Thymus (tissue), 11 donors: ENCODE data around the gene EPO. TPM values are rescaled to one million over a fixed set of nuclear protein-coding genes. Genes with fewer than 3 reads are reported as not detected.
"Not testable (repeated sequence)": the region's sequence is repeated elsewhere in the genome, so short reads cannot be mapped to it uniquely, and the experiment has no call there.

Experiments
- DNase-seq, 9 donors: peaks; one replicate each; pipeline ENCODE4 v3.0.0-alpha.2; 2013; ENCODE audit warnings: low spot score in 9 of 9, low read depth in 6 of 9, missing footprints in 1 of 9
- H3K27ac ChIP-seq, 2 donors: one replicate each; pipeline ENCODE4 v1.5.1; 2013; ENCODE audit warnings: control low read depth in 1 of 2, low read depth in 1 of 2, low read length in 1 of 2, mild to moderate bottlenecking in 1 of 2, moderate library complexity in 1 of 2
- H3K27me3 ChIP-seq, 2 donors: one replicate each; pipeline ENCODE4 v1.5.1; 2013; ENCODE audit warnings: low read length in 1 of 2; ENCODE audit not compliant: control insufficient read depth in 2 of 2, insufficient read depth in 1 of 2
- H3K36me3 ChIP-seq, 2 donors: one replicate each; pipeline ENCODE4 v1.5.1; 2013; ENCODE audit warnings: low read length in 1 of 2, mild to moderate bottlenecking in 1 of 2, moderate library complexity in 1 of 2; ENCODE audit not compliant: control insufficient read depth in 2 of 2, insufficient read depth in 2 of 2
- H3K4me1 ChIP-seq, 2 donors: one replicate each; pipeline ENCODE4 v1.5.1; 2013; ENCODE audit warnings: low read length in 2 of 2; ENCODE audit not compliant: control insufficient read depth in 2 of 2, insufficient read depth in 2 of 2
- H3K4me3 ChIP-seq, 2 donors: one replicate each; pipeline ENCODE4 v1.5.1; 2013; ENCODE audit warnings: low read length in 2 of 2, control low read depth in 1 of 2, mild to moderate bottlenecking in 1 of 2
- H3K9me3 ChIP-seq, 2 donors: one replicate each; pipeline ENCODE4 v1.5.1; 2013; ENCODE audit warnings: low read length in 1 of 2, mild to moderate bottlenecking in 1 of 2; ENCODE audit not compliant: control insufficient read depth in 2 of 2, insufficient read depth in 1 of 2
- WGBS: extraction: QIAGEN DNeasy Blood & Tissue Kit; methylation state at CpG from one replicate; pipeline ENCODE4 v1.1.7; 2013; 5-methylcytosine and 5-hydroxymethylcytosine counted together
- polyA plus RNA-seq: library from polyadenylated mRNA; stranded (reverse); fragments of 200-250 nt; gene quantifications from one replicate; pipeline ENCODE4 v1.2.3, GENCODE V29; 2013
- total RNA-seq: library from RNA; stranded (reverse); fragments of 120-200 nt; gene quantifications from one replicate; pipeline ENCODE4 v1.2.4, GENCODE V29; 2013
- donor health status: healthy.

EPO gene
- total and polyA plus RNA-seq, 2 donors = 0.09 to 1.0 TPM

DNA sequence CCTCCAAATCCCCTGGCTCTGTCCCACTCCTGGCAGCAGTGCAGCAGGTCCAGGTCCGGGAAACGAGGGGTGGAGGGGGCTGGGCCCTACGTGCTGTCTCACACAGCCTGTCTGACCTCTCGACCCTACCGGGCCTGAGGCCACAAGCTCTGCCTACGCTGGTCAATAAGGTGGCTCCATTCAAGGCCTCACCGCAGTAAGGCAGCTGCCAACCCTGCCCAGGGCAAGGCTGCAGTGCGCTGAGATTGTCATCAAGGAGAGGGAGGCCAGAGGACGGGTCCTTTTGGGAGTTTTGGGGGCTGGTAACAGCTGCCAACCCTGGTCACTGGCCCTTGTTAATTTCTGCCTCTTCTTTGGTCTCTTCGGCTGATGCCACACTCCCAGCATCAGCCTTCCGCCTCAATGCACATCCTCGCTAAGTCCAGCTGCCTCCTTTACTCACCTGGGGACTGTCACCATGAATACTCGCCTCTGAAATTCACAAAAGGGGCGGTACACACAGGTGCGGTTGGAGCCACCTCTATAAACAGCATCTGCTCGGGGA lies 3.5 kb downstream of the EPO start:
- 92% methylated on average over 16 of the region's 16 CpGs for WGBS

DNA sequence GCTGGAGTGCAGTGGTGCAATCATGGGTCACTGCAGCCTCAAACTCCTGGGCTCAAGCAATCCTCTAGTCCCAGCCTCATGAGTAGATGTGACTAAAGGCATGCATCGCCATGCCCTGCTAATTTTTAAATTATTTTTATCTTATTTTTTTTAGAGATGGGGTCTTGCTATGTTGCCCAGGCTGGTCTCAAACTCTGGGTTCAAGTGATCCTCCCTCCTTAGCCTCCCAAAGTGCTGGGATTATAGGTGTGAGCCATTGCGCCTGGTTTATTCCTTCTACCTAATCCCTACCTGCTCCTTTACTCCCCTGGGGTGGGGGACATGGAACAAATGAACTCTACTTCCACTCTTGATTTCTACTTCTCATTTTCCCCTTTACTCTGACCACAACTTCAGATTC lies 4.1 kb downstream of the EPO start:
- H3K27ac ChIP-seq, H3K36me3 ChIP-seq, H3K9me3 ChIP-seq, H3K4me3 ChIP-seq, H3K4me1 ChIP-seq, DNase-seq: not testable (repeated sequence)
- WGBS = 93% methylated on average over 2 of the region's 2 CpGs
- peaks cover 27 to 61% of the 10 kb centered on the region in 2 donors for H3K27me3 ChIP-seq

More for the DNA sequence above, 3.5 kb downstream of the EPO start:
- DNase-seq = no peak
- H3K27ac ChIP-seq = no peak overlapping the region
- H3K9me3 ChIP-seq = peaks cover 1 to 4% of the 10 kb centered on the region in 2 donors
- H3K36me3 ChIP-seq = no peaks in the 10 kb centered on the region
- H3K27me3 ChIP-seq = peaks cover 32 to 67% of the 10 kb centered on the region in 2 donors
- no peaks in the 10 kb centered on the region for H3K4me1 ChIP-seq
- H3K4me3 ChIP-seq = no peak overlapping the region

DNA sequence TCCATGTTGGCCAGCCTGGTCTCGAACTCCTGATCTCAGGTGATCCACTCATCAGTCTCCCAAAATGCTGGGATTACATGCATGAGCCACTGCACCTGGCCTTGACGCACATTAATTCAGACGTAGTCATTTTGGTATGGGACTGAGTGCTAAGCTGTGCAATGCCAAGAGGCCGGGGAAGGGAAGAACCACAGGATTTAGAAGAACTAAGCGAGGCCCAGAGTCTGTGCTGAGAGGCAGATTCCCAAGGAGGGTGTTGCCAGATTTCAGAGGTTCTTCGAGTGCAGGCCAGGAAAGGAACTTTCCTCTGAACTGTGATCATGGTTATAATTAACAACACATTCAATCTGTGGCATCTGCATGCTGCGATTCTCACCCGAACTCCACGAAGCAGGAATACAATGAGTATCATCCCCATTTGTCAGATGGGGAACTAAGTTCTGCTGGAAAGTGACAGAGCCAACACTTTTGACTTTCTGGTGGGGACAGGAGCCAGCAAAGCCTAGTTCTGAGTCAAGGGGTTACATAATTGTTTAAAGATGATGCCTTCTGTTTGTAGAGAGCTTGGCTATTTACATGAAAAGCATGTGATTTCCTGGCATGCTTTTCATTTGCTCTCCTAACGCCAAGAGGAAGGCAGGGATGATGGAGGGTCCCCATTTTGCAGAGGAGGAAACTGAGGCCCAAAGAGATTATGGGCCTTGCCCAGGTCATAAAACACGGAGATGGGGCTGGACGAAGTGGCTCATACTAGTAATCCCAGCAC lies 6.9 kb downstream of the EPO start:
- no peak overlapping the region for H3K27ac ChIP-seq

DNA sequence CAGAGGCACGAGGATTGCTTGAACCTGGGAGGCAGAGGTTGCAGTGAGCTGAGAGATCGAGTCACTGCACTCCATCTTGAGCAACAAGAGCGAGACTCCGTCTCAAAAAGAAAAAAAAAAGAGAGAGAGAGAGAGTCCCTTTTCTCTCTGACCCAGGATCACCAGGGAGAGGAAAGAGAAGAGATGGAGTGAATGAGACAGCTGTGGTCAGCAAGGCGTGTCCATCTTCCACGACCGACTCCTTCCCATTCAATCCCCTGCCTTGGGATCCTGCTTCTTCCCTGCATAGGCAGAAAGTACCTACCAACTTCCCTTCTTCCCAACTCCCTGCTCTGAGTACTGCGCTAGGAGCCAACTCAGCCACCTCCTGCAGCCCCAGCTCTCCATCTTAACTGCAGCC lies 7.9 kb downstream of the EPO start:
- Histone ChIP-seq H3K4me1 (no peaks in the 10 kb centered on the region), H3K36me3 (no peaks in the 10 kb centered on the region), H3K4me3 (no peak overlapping the region), H3K9me3 (no peaks in the 10 kb centered on the region), H3K27ac (no peak overlapping the region), H3K27me3 (peaks cover 5 to 34% of the 10 kb centered on the region in 2 donors)
- 86% methylated on average over 8 of the region's 8 CpGs for WGBS
- no peak for DNase-seq

More for the DNA sequence above, 6.9 kb downstream of the EPO start:
- Histone ChIP-seq H3K27me3 (peaks cover 5 to 44% of the 10 kb centered on the region in 2 donors), H3K36me3 (no peaks in the 10 kb centered on the region), H3K9me3 (no peaks in the 10 kb centered on the region), H3K4me3 (no peak overlapping the region), H3K4me1 (no peaks in the 10 kb centered on the region)
- DNase-seq = no peak
- WGBS = 82% methylated on average over 12 of the region's 12 CpGs

DNA sequence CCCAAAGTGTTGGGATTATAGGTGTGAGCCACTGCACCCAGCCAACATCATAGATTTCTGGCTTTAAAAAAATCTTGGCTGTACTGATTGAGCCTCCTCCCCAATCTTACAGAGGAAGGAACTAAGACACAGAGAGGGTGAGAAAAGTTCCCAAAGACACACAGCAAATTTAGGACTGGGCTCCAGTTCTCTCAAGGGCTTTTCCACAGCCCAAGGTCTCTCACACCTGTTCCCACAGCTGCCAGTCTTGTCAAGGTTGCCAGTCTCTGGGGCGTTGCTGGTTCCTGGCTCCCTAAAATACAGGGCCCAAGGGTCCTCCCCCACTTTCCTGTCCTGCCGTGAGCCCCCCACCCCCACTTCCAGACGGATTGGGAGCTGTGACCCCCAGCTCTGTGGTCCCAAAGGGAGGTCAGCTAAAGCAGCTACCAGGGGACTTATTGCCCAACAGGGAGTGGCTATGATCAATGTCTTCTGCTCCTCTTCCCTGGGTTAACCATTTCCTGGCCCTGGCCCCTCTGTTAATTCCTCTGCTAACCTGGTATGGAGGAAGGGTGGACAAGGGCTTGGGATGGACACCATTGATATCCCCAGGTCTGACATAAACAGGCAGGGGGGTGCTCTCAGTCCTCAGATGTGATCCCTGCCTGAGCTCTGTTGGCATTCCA lies 10.0 kb downstream of the EPO start:
- no peak for DNase-seq
- H3K9me3 ChIP-seq = no peaks in the 10 kb centered on the region
- 42% methylated on average over 3 of the region's 3 CpGs for WGBS
- H3K4me3 ChIP-seq = no peak overlapping the region
- peaks cover 0 to 20% of the 10 kb centered on the region in 2 donors for H3K27me3 ChIP-seq
- H3K4me1 ChIP-seq = no peaks in the 10 kb centered on the region
- no peak overlapping the region for H3K27ac ChIP-seq
- H3K36me3 ChIP-seq = no peaks in the 10 kb centered on the region

DNA sequence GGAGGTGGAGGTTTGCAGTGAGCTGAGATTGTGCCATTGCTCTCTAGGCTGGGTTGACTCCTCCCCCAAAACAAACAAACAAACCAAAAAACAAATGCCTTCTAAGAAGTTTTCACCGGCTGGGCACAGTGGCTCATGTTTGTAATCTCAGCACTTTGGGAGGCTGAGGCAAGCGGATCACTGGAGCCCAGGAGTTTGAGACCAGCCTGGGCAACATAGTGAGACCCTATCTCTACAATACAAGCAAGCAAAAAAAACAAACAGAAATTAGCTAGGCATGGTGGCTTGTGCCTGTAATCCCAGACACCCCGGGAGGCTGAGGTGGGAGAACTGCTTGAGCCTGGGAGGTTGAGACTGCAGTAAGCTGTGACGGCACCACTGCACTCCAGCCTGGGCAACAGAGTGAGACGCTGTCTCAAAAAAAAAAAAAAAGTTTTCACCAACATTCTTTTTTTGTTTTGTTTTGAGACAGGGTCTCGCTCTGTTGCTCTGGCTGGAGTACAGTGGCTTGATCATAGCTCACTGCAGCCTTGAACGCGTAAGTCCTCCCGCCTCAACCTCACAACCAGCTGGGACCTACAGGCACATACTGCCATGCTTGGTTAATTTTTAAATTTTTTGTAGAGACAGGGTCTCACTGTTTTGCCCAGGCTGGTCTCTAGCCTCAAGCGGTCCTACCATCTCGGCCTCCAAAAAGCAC lies 11.8 kb downstream of the EPO start:
- no peak for DNase-seq
- Histone ChIP-seq H3K4me1 (no peaks in the 10 kb centered on the region), H3K27me3 (peaks cover 0 to 20% of the 10 kb centered on the region in 2 donors), H3K36me3 (no peaks in the 10 kb centered on the region), H3K9me3 (no peaks in the 10 kb centered on the region), H3K4me3 (no peak overlapping the region), H3K27ac (no peak overlapping the region)
- 91% methylated on average over 11 of the region's 11 CpGs for WGBS

DNA sequence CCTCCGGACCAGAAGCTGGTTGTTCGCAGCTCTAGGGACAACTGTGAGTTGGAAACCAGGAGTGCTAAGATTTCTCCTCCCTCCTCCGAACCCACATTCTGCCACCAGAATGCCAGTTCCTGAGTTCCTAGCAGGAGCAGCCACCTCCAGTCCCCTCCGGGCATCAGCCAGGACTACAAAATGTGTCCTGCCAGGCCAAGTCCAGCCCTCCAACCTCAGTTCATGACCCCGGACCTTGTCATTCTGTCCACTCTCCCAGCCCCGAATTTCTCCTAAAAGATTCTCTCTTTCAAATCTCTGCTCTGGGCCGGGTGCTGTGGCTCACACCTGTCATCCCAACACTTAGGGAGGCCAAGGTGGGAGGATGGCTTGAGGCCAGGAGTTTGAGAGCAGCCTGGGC lies 15.5 kb downstream of the EPO start:
- Histone ChIP-seq H3K9me3 (no peaks in the 10 kb centered on the region), H3K36me3 (no peaks in the 10 kb centered on the region), H3K4me3 (no peak overlapping the region), H3K27me3 (peaks cover 0 to 12% of the 10 kb centered on the region in 2 donors), H3K27ac (no peak overlapping the region), H3K4me1 (no peaks in the 10 kb centered on the region)
- WGBS = 96% methylated on average over 7 of the region's 7 CpGs
- DNase-seq = no peak

DNA sequence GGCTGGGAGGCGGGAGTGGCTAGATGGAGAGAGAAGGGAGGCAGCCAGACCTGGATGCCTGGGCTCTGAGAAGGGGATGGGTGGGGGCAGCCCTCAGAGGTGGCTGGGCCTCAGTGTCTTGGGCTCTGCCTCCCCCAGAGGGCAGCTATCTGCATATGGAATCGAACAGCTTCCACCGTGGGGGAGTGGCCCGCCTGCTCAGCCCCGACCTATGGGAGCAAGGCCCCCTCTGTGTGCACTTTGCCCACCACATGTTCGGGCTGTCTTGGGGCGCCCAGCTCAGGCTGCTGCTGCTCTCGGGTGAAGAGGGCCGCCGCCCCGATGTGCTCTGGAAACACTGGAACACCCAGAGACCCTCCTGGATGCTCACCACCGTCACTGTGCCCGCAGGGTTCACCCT lies 16.4 kb downstream of the EPO start:
- no peaks in the 10 kb centered on the region for H3K9me3 ChIP-seq
- H3K27ac ChIP-seq = no peak overlapping the region
- no peak for DNase-seq
- H3K4me1 ChIP-seq = no peaks in the 10 kb centered on the region
- H3K4me3 ChIP-seq = no peak overlapping the region
- 88% methylated on average over 13 of the region's 13 CpGs for WGBS
- peaks cover 0 to 9% of the 10 kb centered on the region in 2 donors for H3K27me3 ChIP-seq
- H3K36me3 ChIP-seq = no peaks in the 10 kb centered on the region

DNA sequence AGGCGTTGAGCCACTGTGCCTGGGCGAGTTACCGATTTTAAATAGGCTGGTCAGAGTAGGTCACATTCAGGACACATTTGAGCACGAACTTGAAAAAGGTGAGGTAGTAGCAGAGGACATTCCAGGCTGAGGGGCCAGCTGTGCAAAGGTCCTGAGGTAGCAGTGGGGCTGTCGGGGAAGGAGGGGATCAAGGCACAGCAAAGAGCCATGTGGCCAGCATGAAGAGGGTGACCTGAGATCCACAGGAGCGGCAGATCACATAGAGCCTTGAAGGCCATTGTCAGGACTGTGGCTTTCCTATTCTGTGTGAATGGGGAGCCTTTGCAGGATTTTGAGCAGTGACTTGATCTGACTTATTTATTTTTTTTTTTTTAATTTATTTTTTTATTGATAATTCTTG lies 19.7 kb downstream of the EPO start:
- Histone ChIP-seq H3K4me1 (no peaks in the 10 kb centered on the region), H3K27ac (no peak overlapping the region), H3K36me3 (no peaks in the 10 kb centered on the region), H3K27me3 (peaks cover 0 to 11% of the 10 kb centered on the region in 2 donors), H3K4me3 (no peak overlapping the region), H3K9me3 (no peaks in the 10 kb centered on the region)
- DNase-seq = no peak
- WGBS = 95% methylated on average over 6 of the region's 6 CpGs
